K562 (cell line): ENCODE measurements around the gene NARF. TPM values are rescaled to one million over a fixed set of nuclear protein-coding genes. Genes with fewer than 3 reads are reported as not detected.

Experiments
- ADNP ChIP-seq: fragments of 200-800 bp; sonication (Bioruptor generic); IDR thresholded peaks from 2 replicates; pipeline ENCODE4 v1.6.1; 2016; ENCODE audit warnings: missing genetic modification characterization, missing compliant biosample characterization
- BCOR ChIP-seq: fragments of 450-650 bp; IDR thresholded peaks from 2 replicates; pipeline ENCODE4 v1.6.1; 2016
- CBFB ChIP-seq: sonication (generic); formaldehyde crosslinking; IDR thresholded peaks from 2 replicates; pipeline ENCODE4 v1.4.0; 2020; ENCODE audit warnings: mild to moderate bottlenecking, missing genetic modification reagents
- CGGBP1 ChIP-seq: fragments of 250-450 bp; sonication (Bioruptor Pico); IDR thresholded peaks from 2 replicates; pipeline ENCODE4 v1.9.0; 2021; ENCODE audit warnings: mild to moderate bottlenecking
- DEAF1 ChIP-seq: fragments of 450-650 bp; formaldehyde crosslinking; IDR thresholded peaks from 2 replicates; pipeline ENCODE4 v1.4.0; 2020; ENCODE audit warnings: mild to moderate bottlenecking, moderate library complexity
- DPF2 ChIP-seq: fragments of 450-650 bp; IDR thresholded peaks from 2 replicates; pipeline ENCODE4 v1.6.1; 2016
- ELF4 ChIP-seq: fragments of 450-650 bp; formaldehyde crosslinking; IDR thresholded peaks from 2 replicates; pipeline ENCODE4 v1.4.0; 2022; ENCODE audit warnings: missing genetic modification characterization
- ESRRA ChIP-seq: fragments of 450-650 bp; IDR thresholded peaks from 2 replicates; pipeline ENCODE4 v1.6.1; 2014; ENCODE audit warnings: low read depth, mild to moderate bottlenecking, moderate library complexity, borderline replicate concordance
- ETS2 ChIP-seq: IDR thresholded peaks from 2 replicates; pipeline ENCODE4 v1.6.1; 2016; ENCODE audit warnings: borderline replicate concordance, missing genetic modification characterization, mild to moderate bottlenecking, moderate library complexity, missing compliant biosample characterization; ENCODE audit not compliant: poor library complexity, severe bottlenecking
- FOS ChIP-seq: IDR thresholded peaks from 3 replicates; pipeline ENCODE4 v1.6.1; 2011; ENCODE audit not compliant: insufficient read length; ENCODE audit errors: extremely low read depth
- FOXM1 ChIP-seq, 2 experiments: fragments of 450-650 bp in 1 of 2; sonication (generic) in 1 of 2; formaldehyde crosslinking in 1 of 2; IDR thresholded peaks; 2 replicates each; pipeline versions ENCODE4 v1.6.1 to v1.9.0; 2017 to 2022; ENCODE audit warnings: low read depth in 2 of 2, mild to moderate bottlenecking in 2 of 2, missing genetic modification reagents in 1 of 2, moderate library complexity in 1 of 2
- GMEB1 ChIP-seq: fragments of 250-450 bp; sonication (Bioruptor Pico); IDR thresholded peaks from 2 replicates; pipeline ENCODE4 v1.4.0; 2020; ENCODE audit warnings: mild to moderate bottlenecking
- HDAC2 ChIP-seq: fragments of 450-650 bp; IDR thresholded peaks from 2 replicates; pipeline ENCODE4 v1.6.1; 2016; ENCODE audit warnings: mild to moderate bottlenecking
- MAFF ChIP-seq: IDR thresholded peaks from 2 replicates; pipeline ENCODE4 v1.6.1; 2012; ENCODE audit warnings: low read length, improper control_type of control experiment
- MAFG ChIP-seq: fragments of 450-650 bp; conservative IDR thresholded peaks from 2 replicates; pipeline ENCODE4 v1.6.1; 2016; ENCODE audit warnings: missing genetic modification characterization, missing compliant biosample characterization
- PTTG1 ChIP-seq: fragments of 450-650 bp; IDR thresholded peaks from 2 replicates; pipeline ENCODE4 v1.6.1; 2016; ENCODE audit warnings: low read depth, mild to moderate bottlenecking, missing genetic modification characterization, missing compliant biosample characterization
- RFX5 ChIP-seq: IDR thresholded peaks from 2 replicates; pipeline ENCODE4 v1.6.1; 2011; ENCODE audit warnings: low read depth, mild to moderate bottlenecking, improper control_type of control experiment, low read length
- SMAD1 ChIP-seq: fragments of 150-350 bp; IDR thresholded peaks from 2 replicates; pipeline ENCODE4 v1.6.1; 2014; ENCODE audit warnings: low read length, low read depth; ENCODE audit not compliant: partially characterized antibody
- SMARCA5 ChIP-seq: fragments of 450-650 bp; IDR thresholded peaks from 2 replicates; pipeline ENCODE4 v1.6.1; 2016
- SMARCE1 ChIP-seq: fragments of 450-650 bp; IDR thresholded peaks from 2 replicates; pipeline ENCODE4 v1.7.1; 2016; ENCODE audit warnings: mild to moderate bottlenecking
- SOX6 ChIP-seq: fragments of 450-650 bp; IDR thresholded peaks from 2 replicates; pipeline ENCODE4 v1.6.1; 2014; ENCODE audit warnings: mild to moderate bottlenecking
- ZFP36 ChIP-seq: fragments of 150-350 bp; IDR thresholded peaks from 2 replicates; pipeline ENCODE4 v1.6.1; 2018; ENCODE audit warnings: low read length, low read depth; ENCODE audit not compliant: partially characterized antibody
- ZNF124 ChIP-seq: sonication (generic); formaldehyde crosslinking; IDR thresholded peaks from 2 replicates; pipeline ENCODE4 v1.8.1; 2022; ENCODE audit warnings: missing genetic modification reagents
- ZNF282 ChIP-seq: sonication (generic); formaldehyde crosslinking; IDR thresholded peaks from 2 replicates; pipeline ENCODE4 v1.8.1; 2023; ENCODE audit warnings: missing genetic modification reagents
- ZNF311 ChIP-seq: fragments of 250-450 bp; sonication (Bioruptor Pico); IDR thresholded peaks from 2 replicates; pipeline ENCODE4 v1.4.0; 2020; ENCODE audit warnings: mild to moderate bottlenecking, moderate library complexity
- ZNF655 ChIP-seq: fragments of 250-450 bp; sonication (Bioruptor Pico); IDR thresholded peaks from 2 replicates; pipeline ENCODE4 v1.5.0; 2021
- ZNF75A ChIP-seq: fragments of 450-650 bp; formaldehyde crosslinking; IDR thresholded peaks from 2 replicates; pipeline ENCODE4 v1.4.0; 2020; ENCODE audit warnings: mild to moderate bottlenecking
- ZNF77 ChIP-seq: fragments of 250-450 bp; sonication (Bioruptor Pico); IDR thresholded peaks from 2 replicates; pipeline ENCODE4 v1.5.0; 2020
- polyA plus RNA-seq, 8 experiments: library from polyadenylated mRNA; depleted of rRNA in 4 of 8; stranded (reverse) in 5 of 8; unstranded in 3 of 8; fragments of >200 nt; fragmentation: Nextera tagmentation in 2 of 8; fragmentation: Illumina TruSeq in 1 of 8; extraction: Ambion mirVana in 2 of 8; extraction: Trizol in 1 of 8; gene quantifications; 2 replicates each; pipeline versions ENCODE4 v1.2.1 to v1.2.3, GENCODE V29; 2011 to 2014; ENCODE audit warnings: inconsistent platforms in 1 of 8, missing spikeins in 1 of 8
- total RNA-seq, 7 experiments: library from RNA; depleted of rRNA in 6 of 7; stranded (reverse); fragments of >200 nt in 6 of 7; fragmentation: Illumina TruSeq in 2 of 7; extraction: Trizol in 2 of 7; gene quantifications; 2 replicates each; pipeline versions ENCODE4 v1.2.1 to v1.2.3, GENCODE V29; 2011 to 2021; ENCODE audit warnings: low replicate concordance in 1 of 7

NARF gene
- total and polyA plus RNA-seq, 9 of the 15 experiments (the other 6 are each of a cell fraction or from before 2014, with no cell fraction given): 60.4 to 423 (median 132) TPM

- TF ChIP-seq GMEB1 (CRISPR knock-in tag): no peak
- TF ChIP-seq ESRRA: peak; percentile 86
- peak; percentile 96 for TF ChIP-seq SMAD1
- TF ChIP-seq MAFF: 0 out of 2 replicates have a peak, but pooled peaks have one; percentile 40
- TF ChIP-seq ELF4 (CRISPR knock-in tag): peak; percentile 89; the same call in 1 of the 2 replicates
- TF ChIP-seq CGGBP1 (CRISPR knock-in tag): no peak
- peak; percentile 83 for TF ChIP-seq SMARCA5
- peak; percentile 100 for TF ChIP-seq DPF2
- no peak for TF ChIP-seq ZNF124 (CRISPR knock-in tag)
- TF ChIP-seq ETS2 (tag): no peak
- TF ChIP-seq SMARCE1: peak; percentile 99
- TF ChIP-seq ZNF75A (CRISPR knock-in tag): no peak
- no peak for TF ChIP-seq PTTG1 (tag)
- TF ChIP-seq BCOR: peak; percentile 88
- no peak for TF ChIP-seq ZNF77 (CRISPR knock-in tag)
- peak; percentile 96 for TF ChIP-seq HDAC2
- TF ChIP-seq SOX6: peak; percentile 98
- TF ChIP-seq ZNF311 (CRISPR knock-in tag): no peak
- TF ChIP-seq ZNF655 (CRISPR knock-in tag): no peak
- TF ChIP-seq ZFP36: peak; percentile 12
- no peak for TF ChIP-seq FOS
- TF ChIP-seq CBFB (CRISPR knock-in tag): peak; percentile 12; the same call in 1 of the 2 replicates
- no peak for TF ChIP-seq DEAF1
- TF ChIP-seq ZNF282: no peak
- TF ChIP-seq RFX5: no peak
- TF ChIP-seq ADNP (tag): no peak
- TF ChIP-seq FOXM1 (IDR thresholded peaks at IDR 0.05; ENCODE audit: low read depth): peak; percentile 95
- TF ChIP-seq FOXM1 (CRISPR knock-in tag; IDR thresholded peaks at IDR 0.05; ENCODE audit: low read depth): no peak
- peak; percentile 65 for TF ChIP-seq MAFG (tag)
Observed at GRCh38 chr17:82461827-82462524, 3.4 kb downstream of the NARF start (continued).
